Heart left ventricle (tissue), 16 donors: ENCODE measurements around the gene DBNDD1. TPM values are rescaled to one million over a fixed set of nuclear protein-coding genes. Genes with fewer than 3 reads are reported as not detected.

Source experiments
- ATAC-seq, 4 donors: fragments of 200-7000 bp; cut with Tn5 transposase; one replicate each; pipeline ENCODE4 v1.9.1; 2020 to 2022; ENCODE audit warnings: moderate library complexity in 4 of 4, mild to moderate bottlenecking in 3 of 4, moderate number of reproducible peaks in 1 of 4
- DNase-seq, 5 donors: peaks; one replicate each; pipeline ENCODE4 v3.0.0-alpha.2; 2020
- H3K27ac ChIP-seq, 12 donors: fragments of 200-600 bp; sonication (generic) in 4 of 12; one replicate each; pipeline versions ENCODE4 v1.5.0 to v1.8.0; 2016 to 2022; ENCODE audit warnings: mild to moderate bottlenecking in 2 of 12
- H3K27me3 ChIP-seq, 9 donors: fragments of 200-600 bp; sonication (generic) in 2 of 9; one replicate each; pipeline versions ENCODE4 v1.5.1 to v1.8.0; 2016 to 2022; ENCODE audit warnings: mild to moderate bottlenecking in 3 of 9
- H3K36me3 ChIP-seq, 9 donors: fragments of 200-600 bp; sonication (generic) in 2 of 9; one replicate each; pipeline versions ENCODE4 v1.5.0 to v1.8.0; 2018 to 2022; ENCODE audit warnings: mild to moderate bottlenecking in 2 of 9
- H3K4me1 ChIP-seq, 12 donors: fragments of 200-600 bp; sonication (generic) in 4 of 12; one replicate each; pipeline versions ENCODE4 v1.5.0 to v1.8.0; 2016 to 2022; ENCODE audit warnings: mild to moderate bottlenecking in 3 of 12
- H3K4me3 ChIP-seq, 12 donors: fragments of 200-600 bp; sonication (generic) in 4 of 12; one replicate each; pipeline versions ENCODE4 v1.5.0 to v1.8.0; 2017 to 2022; ENCODE audit warnings: mild to moderate bottlenecking in 9 of 12, moderate library complexity in 4 of 12
- H3K9me3 ChIP-seq, 12 donors: fragments of 200-600 bp; sonication (generic) in 4 of 12; one replicate each; pipeline versions ENCODE4 v1.5.0 to v1.8.0; 2016 to 2022; ENCODE audit warnings: mild to moderate bottlenecking in 1 of 12
- POLR2A ChIP-seq, 2 donors: fragments of 450-650 bp; IDR thresholded peaks; one replicate each; pipeline ENCODE4 v1.6.1; 2017; ENCODE audit warnings: antibody characterized with exemption in 2 of 2, mild to moderate bottlenecking in 2 of 2, moderate library complexity in 2 of 2
- WGBS, 4 donors: extraction: QIAGEN DNeasy Blood & Tissue Kit in 2 of 4; methylation state at CpG; one replicate each; pipeline versions ENCODE4 v1.1.5 to v1.1.7; 2013 to 2018; 5-methylcytosine and 5-hydroxymethylcytosine counted together
- intact Hi-C, 10 donors: fragments of 100-400 bp; cut with DNase I; formaldehyde crosslinking; loops; one replicate each; pipeline versions ENCODE4 v1.11.1 to v1.14.2; 2022
- polyA plus RNA-seq, 2 donors: library from polyadenylated mRNA; stranded (reverse); fragments of 200-250 nt; gene quantifications; one replicate each; pipeline ENCODE4 v1.2.3, GENCODE V29; 2013
- total RNA-seq, 9 donors: library from RNA; depleted of rRNA in 2 of 9; stranded (reverse); fragments of >200 nt in 2 of 9; fragmentation: NEBNext Ultra II Directional in 3 of 9; extraction: Animal tissue kit (Norgen Biotek cat#: 25700) in 3 of 9; gene quantifications; one replicate each; pipeline versions ENCODE4 v1.1.0 to v1.2.4, GENCODE V29; 2016 to 2023
- TF ChIP-seq, protein P1 (sequence below), 12 donors: fragments of 200-600 bp; sonication (generic) in 4 of 12; IDR thresholded peaks; one replicate each; pipeline versions ENCODE4 v1.5.0 to v1.8.0; 2018 to 2022; ENCODE audit warnings: antibody characterized with exemption in 12 of 12, mild to moderate bottlenecking in 5 of 12
- donor health status: ischemic (EF 13 %, LVEDD 7.1; RV severe dilation, severe dysfunction).
- donor health status: healthy with polysubstance abuse.
- donor health status: DM: no; HTN: yes; CAD: no.
- donor health status: DM: no; HTN: no; CAD: no.
- donor health status: ischemic (EF 25% LVEDD 6.9; RV normal size, moderate dysfunction).
- donor health status: ischemic (EF 25% LVEDD 5.7; RV mildly dilated, moderate dysfunction).
- donor health status: healthy.
- donor health status: DM: yes; HTN: yes; CAD: no.
- donor health status: ischemic (EF 35%, LVEDD 5.7; RV mildly dilated, moderate dysfunction).
- donor health status: nonischemic (EF 11% LVEDD 7.7; RV severe dilation, severe dysfunction).
- donor health status: DM: yes; HTN: yes; CAD: no.
- donor health status: PGD.
- donor health status: ischemic (EF 29% LVEDD 5.4; RV normal size, mild dysfunction).
- donor health status: nonischemic (EF 23%, LVEDD 6.1; RV moderate dilation, normal function).

The DBNDD1 gene
- total and polyA plus RNA-seq, 11 donors: 1.4 to 16.0 (median 4.4) TPM

DNA sequence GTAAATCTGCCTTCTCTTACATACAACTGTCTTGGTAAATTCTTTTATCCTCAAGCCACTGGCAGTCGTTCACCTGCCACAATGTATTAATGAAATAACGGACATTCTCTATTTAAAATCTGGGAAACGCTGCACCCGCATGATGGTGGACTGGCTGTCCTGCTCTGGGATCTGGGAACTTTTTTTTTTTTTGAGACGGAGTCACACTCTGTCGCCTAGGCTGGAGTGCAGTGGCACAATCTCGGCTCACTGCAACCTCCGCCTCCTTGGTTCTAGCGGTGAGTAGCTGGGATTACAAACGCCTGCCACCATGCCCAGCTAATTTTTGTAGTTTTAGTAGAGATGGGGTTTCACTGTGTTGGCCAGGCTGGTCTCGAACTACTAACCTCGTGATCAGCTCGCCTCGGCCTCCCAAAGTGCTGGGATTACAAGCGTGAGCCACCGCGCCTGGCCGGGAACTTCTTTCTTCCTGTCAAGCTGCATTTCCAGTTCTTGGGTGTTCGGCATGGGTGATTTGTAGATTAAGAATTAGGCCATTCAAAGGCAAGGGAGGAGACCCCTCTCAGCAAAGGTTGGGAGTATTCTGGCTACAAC is 29.6 kb upstream of the DBNDD1 start:
- DNase-seq (no peak), ATAC-seq (no peak)
- intact Hi-C loops: no loop called here
- Histone ChIP-seq H3K27me3 (peaks cover 0 to 14% (median 6%) of the 10 kb centered on the region in 9 donors), H3K4me3 (no peak overlapping the region), H3K27ac (no peak overlapping the region), H3K9me3 (peaks cover 0 to 3% (median under 1%) of the 10 kb centered on the region in 12 donors), H3K36me3 (peaks cover 0 to 5% (median 0%) of the 10 kb centered on the region in 9 donors), H3K4me1 (peaks cover 0 to 15% (median 11%) of the 10 kb centered on the region in 12 donors)
- 88 to 91% (median 90%) methylated on average over 19 of the region's 19 CpGs for WGBS, 4 donors
- TF ChIP-seq, protein P1, sequence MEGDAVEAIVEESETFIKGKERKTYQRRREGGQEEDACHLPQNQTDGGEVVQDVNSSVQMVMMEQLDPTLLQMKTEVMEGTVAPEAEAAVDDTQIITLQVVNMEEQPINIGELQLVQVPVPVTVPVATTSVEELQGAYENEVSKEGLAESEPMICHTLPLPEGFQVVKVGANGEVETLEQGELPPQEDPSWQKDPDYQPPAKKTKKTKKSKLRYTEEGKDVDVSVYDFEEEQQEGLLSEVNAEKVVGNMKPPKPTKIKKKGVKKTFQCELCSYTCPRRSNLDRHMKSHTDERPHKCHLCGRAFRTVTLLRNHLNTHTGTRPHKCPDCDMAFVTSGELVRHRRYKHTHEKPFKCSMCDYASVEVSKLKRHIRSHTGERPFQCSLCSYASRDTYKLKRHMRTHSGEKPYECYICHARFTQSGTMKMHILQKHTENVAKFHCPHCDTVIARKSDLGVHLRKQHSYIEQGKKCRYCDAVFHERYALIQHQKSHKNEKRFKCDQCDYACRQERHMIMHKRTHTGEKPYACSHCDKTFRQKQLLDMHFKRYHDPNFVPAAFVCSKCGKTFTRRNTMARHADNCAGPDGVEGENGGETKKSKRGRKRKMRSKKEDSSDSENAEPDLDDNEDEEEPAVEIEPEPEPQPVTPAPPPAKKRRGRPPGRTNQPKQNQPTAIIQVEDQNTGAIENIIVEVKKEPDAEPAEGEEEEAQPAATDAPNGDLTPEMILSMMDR (IDR thresholded peaks at IDR 0.05): no peak
- TF ChIP-seq POLR2A (IDR thresholded peaks at IDR 0.05): no peak

DNA sequence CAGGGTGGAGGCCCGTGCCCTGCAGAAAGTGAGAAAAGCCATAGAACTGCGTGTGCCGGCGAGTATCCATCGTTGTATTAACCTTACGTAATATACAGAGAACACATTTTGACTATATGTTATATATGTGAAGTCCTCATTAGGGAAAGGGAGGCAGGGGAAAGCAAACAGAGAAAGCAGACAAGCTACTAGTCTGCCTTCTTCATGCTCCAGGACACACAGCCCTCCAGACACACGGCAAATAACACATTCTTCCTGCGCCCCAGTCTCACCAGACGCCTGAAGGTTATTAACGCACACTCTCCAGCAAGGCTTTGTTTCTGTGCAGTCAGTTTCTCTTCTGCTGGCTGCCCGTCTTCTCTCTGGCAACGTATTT is 29.1 kb upstream of the DBNDD1 start:
- 71 to 79% (median 74%) methylated on average over 12 of the region's 12 CpGs for WGBS, 4 donors
- no peak for TF ChIP-seq POLR2A (IDR thresholded peaks at IDR 0.05)
- TF ChIP-seq, protein P1 (IDR thresholded peaks at IDR 0.05): no peak
- H3K4me1 ChIP-seq: peaks cover 0 to 15% (median 11%) of the 10 kb centered on the region in 12 donors
- peaks cover 0 to 9% (median 5%) of the 10 kb centered on the region in 9 donors for H3K36me3 ChIP-seq
- DNase-seq (no peak), ATAC-seq (no peak)
- H3K9me3 ChIP-seq: no peaks in the 10 kb centered on the region
- no peak overlapping the region for H3K27ac ChIP-seq
- intact Hi-C loops: no loop called here
- peaks cover 0 to 14% (median 6%) of the 10 kb centered on the region in 9 donors for H3K27me3 ChIP-seq
- H3K4me3 ChIP-seq: no peak overlapping the region

DNA sequence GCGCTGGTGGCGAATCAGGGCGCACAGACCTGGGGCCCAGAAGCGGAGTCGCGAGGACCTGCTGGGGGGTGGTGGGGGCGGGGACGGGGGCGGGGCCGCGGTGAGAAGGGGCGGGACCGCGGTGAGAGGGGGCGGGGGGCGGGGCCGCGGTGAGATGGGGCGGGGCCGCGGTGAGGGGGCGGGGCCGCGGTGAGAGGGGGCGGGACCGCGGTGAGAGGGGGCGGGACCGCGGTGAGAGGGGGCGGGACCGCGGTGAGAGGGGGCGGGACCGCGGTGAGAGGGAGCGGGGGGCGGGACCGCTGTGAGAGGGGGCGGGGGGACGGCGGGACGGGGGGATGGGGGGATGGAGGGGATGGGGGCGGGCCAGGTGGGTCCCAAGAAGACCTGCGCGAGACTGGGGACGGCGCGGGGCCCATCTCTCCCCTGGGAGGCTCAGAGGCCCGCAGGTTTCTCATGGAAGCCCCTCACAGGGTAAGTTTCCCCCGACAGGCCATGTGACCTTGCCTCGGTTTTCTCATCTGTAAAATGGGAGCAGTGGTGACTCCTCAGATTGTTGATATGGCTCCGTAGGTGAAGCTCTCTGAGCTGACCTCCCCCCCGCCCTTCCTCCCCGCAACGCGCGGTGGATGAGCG is 28.6 kb upstream of the DBNDD1 start:
- Histone ChIP-seq H3K27me3 (peaks cover 0 to 14% (median 6%) of the 10 kb centered on the region in 9 donors), H3K36me3 (peaks cover 0 to 14% (median 10%) of the 10 kb centered on the region in 9 donors), H3K9me3 (no peaks in the 10 kb centered on the region), H3K27ac (peak overlapping the region in 1 of 12 donors; percentile 31), H3K4me1 (peaks cover 0 to 15% (median 11%) of the 10 kb centered on the region in 12 donors), H3K4me3 (peak overlapping the region in 11 of 12 donors; percentile 22 to 52 (median 45))
- WGBS, 4 donors: 15 to 54% (median 34%) methylated on average over 15 to 55 of the region's 59 CpGs
- intact Hi-C loops: no loop called here
- TF ChIP-seq, protein P1 (IDR thresholded peaks at IDR 0.05): no peak
- no peak for TF ChIP-seq POLR2A (IDR thresholded peaks at IDR 0.05)
- no peak for ATAC-seq
- no peak for DNase-seq

DNA sequence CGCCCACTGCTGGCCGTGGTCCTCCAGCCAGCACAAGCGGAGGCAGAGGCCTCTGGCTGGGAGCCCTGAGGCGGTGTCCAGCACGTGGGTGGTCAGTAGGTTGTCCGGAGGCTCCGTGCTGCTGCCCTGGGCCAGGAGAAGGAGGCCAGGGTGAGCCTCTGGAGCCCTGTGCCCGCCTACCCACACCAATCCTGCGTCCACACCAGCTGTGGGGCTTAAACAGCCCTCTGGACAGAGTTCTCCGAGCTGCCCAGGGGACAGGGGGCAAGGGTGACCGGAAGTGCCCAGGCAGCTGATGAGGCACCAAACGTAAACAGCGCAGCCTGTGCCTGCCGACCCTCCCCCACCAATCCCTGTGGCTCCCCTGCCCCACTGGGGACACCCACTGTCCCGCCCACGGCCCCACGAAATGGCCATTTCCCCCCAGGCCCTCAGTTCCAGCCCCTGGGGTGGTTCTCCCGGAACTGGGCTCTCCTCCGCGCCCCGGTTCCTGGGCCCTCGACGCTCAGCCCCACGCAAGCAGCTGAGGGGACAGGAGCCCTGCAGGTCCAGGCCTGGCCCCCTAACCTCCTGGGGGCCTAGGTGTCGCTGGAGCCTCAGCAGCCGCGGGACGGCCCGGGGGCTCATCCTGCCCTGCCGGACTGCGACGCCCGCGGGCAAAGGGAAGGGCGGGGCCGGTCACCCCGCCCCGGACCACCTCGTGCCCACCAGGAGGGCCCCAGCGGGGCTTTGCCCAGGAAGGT is 27.9 kb upstream of the DBNDD1 start:
- peak in 4 of 5 donors; percentile 45 to 74 (median 60) for DNase-seq
- no peak for TF ChIP-seq POLR2A (IDR thresholded peaks at IDR 0.05)
- TF ChIP-seq, protein P1 (IDR thresholded peaks at IDR 0.05): no peak
- H3K4me3 ChIP-seq: peak overlapping the region; percentile 17 to 52 (median 44)
- peak overlapping the region in 2 of 12 donors; percentile 5 to 31 for H3K27ac ChIP-seq
- H3K4me1 ChIP-seq: peaks cover 0 to 15% (median 11%) of the 10 kb centered on the region in 12 donors
- H3K36me3 ChIP-seq: peaks cover 0 to 21% (median 17%) of the 10 kb centered on the region in 9 donors
- H3K9me3 ChIP-seq: no peaks in the 10 kb centered on the region
- WGBS, 4 donors: 1 to 4% (median 2%) methylated on average over 16 to 40 of the region's 40 CpGs
- intact Hi-C loops: no loop called here
- peak; percentile 8 to 68 (median 64) for ATAC-seq
- H3K27me3 ChIP-seq: peaks cover 0 to 14% (median 6%) of the 10 kb centered on the region in 9 donors
